Endothelial cell of hepatic sinusoid (primary cell): ENCODE data around the gene GAS7.

Experiments
- in situ Hi-C: cut with HindIII; loops from 2 replicates; pipeline ENCODE4 v1.10.0; 2017; ENCODE audit warnings: low sequenced_read_pairs

Gene GAS7

DNA sequence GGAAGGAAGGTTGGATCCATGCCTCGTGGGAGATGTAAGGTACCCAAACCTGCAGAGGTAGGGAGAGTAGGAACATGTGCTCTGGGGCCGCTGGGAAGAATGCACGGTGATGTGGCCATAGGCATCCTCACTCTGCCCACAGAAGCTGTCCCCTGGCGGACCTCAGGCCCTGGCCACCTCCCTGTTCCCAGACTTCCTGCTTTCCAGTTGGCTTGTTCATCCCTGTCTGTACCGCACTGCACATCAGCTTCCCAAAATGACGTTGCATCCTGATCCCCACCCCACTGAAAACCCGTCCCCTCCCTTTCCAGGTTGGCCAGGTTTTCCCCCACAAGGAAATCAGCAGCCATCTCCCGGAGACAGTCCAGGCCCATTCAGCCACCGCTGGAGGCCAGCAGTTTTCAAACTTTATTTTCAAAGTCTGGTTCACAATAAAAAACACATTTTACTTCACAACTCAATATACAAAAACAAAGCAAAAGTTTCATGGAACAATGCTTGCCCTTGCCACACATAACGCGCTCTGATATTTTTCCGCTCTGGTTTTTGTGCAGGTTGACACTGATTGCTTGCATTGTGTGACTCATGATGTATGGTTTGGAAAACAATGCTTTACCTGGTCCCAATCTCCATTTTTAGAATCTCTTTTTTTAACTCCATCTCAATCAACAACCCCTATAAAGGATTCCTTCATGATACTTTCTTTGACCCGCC is 143.0 kb downstream of the GAS7 start:
- in situ Hi-C loops: no loop called here

- in situ Hi-C loops: loop anchor here (5.0 kb wide), 1 partner anchor 37 kb away; no protein-coding TSS in a partner anchor
Measured at GRCh38 chr17:10053782-10054540, 144.4 kb downstream of the GAS7 start.

DNA sequence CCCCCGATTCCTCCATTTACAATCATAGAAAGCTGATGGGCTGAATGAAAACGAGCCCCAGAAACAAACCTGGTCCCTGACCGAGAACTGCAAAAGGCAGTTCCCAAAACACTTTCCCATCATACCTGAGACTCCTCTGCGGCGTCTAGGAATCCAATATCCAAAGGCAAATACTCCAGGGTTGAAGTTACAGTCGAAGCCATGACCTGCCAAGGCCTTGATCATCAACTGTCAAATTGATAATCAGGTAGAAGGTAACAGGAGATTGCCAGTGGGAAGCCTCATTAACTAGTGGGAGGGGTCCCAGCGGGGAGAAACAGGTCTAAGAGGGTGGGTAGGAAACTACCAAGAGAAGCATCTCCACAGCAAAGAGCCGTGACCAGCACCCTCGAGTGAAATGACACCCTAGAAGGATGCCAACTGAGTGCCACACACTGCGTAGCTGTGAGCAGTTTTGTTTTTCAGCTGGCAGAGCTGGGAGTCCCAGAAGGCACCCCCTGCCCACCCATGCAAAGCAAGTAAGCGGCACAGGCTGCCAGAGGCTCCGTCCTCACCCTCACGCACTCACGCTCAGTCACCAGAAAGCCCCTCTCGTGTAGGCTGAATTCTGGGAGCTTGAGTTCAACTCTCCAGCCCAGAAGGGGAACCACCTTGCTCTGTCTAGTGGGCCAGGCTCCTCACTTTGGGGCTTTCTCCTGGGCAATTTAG is 146.1 kb downstream of the GAS7 start:
- in situ Hi-C loops: loop anchor here (5.0 kb wide), 1 partner anchor 35 kb away; no protein-coding TSS in a partner anchor

GRCh38 chr17:10051112-10051511 is 147.3 kb downstream of the GAS7 start:
- in situ Hi-C loops: loop anchor here (5.0 kb wide), 1 partner anchor 34 kb away; no protein-coding TSS in a partner anchor

GRCh38 chr17:10050597-10051101 is 147.8 kb downstream of the GAS7 start:
- in situ Hi-C loops: loop anchor here (5.0 kb wide), 1 partner anchor 33 kb away; no protein-coding TSS in a partner anchor

GRCh38 chr17:10048629-10049350 is 149.6 kb downstream of the GAS7 start:
- in situ Hi-C loops: no loop called here

DNA sequence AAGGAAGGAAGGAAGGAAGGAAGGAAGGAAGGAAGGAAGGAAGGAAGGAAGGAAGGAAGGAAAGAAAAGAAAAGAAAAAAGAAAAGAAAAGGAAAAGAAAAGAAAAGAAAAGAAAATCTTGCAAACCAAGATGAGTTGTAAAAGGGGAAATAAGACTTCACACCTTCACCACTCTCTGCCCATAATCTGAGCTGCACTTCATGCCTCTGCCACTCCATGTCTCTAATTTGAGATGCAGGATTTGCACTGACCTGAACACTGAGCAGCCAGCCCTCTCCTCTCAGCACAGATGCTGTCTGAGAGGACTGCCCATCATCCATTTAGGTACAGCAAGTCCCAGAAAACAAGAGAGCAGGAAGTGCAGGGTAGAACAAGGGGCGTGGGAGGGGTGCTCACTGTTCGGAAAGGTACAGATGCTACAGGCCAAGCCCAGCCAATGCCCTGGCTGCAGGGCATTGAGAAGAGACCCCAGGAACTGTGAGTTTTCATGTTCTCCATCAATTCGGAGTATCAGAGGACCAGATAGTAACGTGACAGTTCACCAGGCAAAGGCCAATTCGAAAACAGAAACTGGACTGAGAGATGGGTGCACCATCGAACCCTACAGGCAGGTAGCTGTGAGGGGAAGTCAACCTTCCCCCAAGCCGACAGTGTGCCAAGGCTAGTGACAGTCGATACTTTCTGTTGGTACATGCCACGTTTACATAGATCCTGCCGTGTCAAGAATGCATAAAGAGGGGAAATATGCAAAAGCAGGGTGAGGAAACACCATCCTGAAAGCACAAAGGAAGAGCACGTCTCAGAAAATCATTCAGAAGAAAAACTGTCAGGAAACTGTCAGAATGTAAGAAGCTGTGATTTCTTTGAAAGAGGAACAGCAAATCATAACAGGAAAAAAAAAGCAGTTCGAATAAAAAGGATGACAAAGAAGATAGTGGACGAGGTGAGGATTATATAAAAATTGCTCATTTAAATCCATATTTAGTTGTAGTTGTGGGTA is 151.3 kb downstream of the GAS7 start:
- in situ Hi-C loops: no loop called here

DNA sequence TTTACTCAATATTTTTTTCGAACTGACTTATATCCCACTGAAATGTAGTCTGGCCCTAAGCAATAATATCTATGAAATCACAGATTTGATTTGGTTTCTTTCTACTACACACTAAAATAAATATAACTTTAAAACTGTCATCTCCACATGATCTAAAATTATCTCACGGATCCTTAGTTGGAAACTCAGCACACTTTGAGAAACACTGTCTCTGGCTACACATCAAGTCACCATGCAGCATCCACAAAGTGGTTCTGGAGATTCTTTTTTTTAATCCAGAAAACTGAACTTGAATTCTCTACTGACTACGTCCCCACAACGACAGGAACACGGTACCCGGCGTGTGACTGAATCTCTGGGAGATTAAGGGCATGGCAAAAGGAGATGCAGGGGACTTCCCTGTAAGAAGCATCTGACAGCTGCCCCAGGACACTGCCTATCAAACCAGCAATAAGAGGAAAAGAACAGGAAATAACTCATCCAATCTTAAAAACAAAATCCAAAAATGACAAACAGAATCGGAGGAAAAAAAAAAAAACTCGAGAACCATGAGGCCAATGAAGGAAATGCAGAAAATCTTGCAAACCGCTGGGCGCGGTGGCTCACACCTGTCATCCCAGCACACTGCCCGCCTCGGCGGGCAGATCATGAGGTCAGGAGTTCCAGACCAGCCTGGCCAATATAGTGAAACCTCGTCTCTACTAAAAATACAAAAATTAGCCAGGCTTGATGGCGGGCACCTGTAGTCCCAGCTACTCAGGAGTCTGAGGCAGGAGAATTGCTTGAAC is 152.3 kb downstream of the GAS7 start:
- in situ Hi-C loops: no loop called here

GRCh38 chr17:10042589-10043244 is 155.7 kb downstream of the GAS7 start:
- in situ Hi-C loops: no loop called here

DNA sequence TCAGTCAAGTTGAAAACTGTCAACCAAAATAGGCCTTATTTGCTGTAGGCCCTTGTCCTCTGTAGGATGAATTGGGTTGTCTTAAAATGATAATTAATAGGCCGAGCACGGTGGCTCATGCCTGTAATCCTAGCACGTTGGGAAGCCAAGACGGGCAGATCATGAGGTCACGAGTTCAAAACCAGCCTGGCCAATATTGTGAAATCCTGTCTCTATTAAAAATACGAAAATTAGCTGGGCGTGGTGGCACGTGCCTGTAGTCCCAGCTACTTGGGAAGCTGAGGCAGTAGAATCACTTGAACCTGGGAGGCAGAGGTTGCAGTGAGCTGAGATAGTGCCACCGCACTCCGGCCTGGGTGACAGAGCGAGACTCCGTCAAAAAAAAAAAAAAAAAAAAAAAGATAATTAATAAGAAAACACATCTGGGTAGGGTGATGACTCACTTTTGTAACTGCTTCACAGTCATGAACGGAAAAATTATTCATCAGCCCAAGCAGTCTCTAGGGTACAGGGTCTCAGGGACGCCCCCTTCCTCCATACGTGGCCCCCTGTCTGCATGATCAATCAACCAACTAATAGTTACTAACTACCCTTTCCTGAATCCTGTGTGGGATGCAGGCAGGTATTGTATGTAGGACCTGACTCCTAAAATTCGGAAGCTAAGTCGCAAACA is 156.4 kb downstream of the GAS7 start:
- in situ Hi-C loops: no loop called here

DNA sequence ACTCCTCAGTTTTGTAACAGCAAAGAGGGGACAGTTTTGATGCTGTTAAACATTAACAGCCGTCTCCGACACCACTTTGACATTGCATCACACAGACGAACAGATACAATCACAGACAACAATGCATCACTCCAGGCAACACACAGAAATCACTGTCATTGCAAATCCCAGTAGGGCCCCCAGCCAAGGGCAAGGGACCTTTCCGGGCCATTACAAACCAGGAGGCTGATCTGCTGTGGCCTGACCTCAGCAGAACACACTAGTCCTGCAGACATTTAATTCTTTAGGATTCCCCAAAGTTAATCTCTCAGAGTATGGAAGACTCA is 157.2 kb downstream of the GAS7 start:
- in situ Hi-C loops: no loop called here

DNA sequence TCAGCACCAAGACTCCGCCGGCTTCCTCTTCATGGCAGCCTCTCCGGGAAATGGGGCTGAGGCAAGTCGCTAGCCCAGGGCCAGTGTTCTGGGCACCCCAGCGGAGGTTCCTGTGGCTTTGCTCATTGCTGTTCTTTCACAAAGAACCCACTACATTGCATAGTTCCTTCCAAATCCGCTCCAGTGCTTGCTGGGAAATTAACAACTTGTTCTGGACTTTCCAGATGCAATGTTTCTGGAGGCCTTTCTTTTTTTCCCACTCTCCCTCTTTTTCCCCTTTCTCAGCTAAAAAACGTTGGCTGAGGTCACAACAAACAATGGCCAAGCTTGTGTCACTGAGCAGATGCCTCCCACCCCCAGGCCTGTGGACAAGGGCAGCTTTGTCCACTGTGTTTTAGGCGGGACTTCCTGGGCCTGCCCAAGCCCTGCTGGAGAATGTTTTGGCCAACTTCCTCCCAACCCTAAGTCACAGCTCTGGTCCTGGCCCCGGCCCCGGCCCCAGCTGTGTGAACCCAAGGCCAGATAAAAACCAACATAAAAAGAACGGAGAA is 161.8 kb downstream of the GAS7 start:
- in situ Hi-C loops: no loop called here

GRCh38 chr17:10035885-10036284 is 162.5 kb downstream of the GAS7 start:
- in situ Hi-C loops: no loop called here

GRCh38 chr17:10034719-10035475 is 163.5 kb downstream of the GAS7 start:
- in situ Hi-C loops: no loop called here

GRCh38 chr17:10033959-10034358 is 164.4 kb downstream of the GAS7 start:
- in situ Hi-C loops: no loop called here

GRCh38 chr17:10033449-10033848 is 165.0 kb downstream of the GAS7 start:
- in situ Hi-C loops: no loop called here
